RPMI7951 (cell line): ENCODE measurements around the gene TPM2. TPM values are rescaled to one million over a fixed set of nuclear protein-coding genes. Genes with fewer than 3 reads are reported as not detected.
"Not testable (repeated sequence)": the region's sequence is repeated elsewhere in the genome, so short reads cannot be mapped to it uniquely, and the experiment has no call there.

Experiments
- DNase-seq: peaks from one replicate; pipeline ENCODE4 v3.0.0-alpha.2; 2012; ENCODE audit warnings: low read depth
- total RNA-seq: library from RNA; depleted of rRNA; stranded (reverse); fragments of >200 nt; shearing (Covaris generic); gene quantifications from 2 replicates; pipeline ENCODE4 v1.2.3, GENCODE V29; 2014

TPM2 gene
- total RNA-seq, 1 experiment from 2014 or later: 146 TPM

DNA sequence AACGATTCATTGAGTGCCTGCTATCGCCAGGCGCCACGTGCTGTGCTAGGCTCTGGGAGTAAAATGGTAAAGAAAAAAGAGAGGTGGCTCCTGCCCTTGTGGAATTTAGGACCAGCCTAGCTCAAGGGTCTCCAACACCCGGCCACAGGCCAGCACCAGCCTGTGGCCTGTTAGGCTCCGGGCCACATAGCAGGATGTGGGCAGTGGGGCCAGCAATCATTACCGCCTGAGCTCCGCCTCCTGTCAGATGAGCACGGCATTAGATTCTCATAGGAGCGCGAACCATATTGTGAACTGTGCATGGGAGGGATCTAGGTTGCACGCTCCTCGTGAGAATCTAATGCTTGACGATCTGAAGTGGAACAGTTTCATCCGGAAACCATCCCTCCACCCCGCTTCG lies 33.4 kb downstream of the TPM2 start:
- DNase-seq: peak; percentile 47

DNA sequence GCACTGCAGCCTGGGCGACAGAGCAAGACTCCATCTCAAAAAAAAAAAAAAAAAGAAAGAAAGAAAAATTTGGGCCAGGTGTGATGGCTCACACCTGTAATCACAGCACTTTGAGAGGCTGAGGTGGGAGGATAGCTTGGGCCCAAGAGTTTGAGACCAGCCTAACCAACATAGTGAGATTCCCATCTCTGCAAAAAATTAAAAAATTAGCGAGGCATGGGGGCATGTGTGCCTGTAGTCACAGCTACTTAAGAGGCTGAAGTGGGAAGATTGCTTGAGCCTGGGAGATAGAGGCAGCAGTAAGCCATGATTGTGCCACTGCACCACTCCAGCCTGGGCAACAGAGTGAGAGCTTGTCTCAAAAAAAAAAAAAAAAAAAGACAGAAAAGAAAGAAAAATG lies 36.1 kb downstream of the TPM2 start:
- no peak for DNase-seq

DNA sequence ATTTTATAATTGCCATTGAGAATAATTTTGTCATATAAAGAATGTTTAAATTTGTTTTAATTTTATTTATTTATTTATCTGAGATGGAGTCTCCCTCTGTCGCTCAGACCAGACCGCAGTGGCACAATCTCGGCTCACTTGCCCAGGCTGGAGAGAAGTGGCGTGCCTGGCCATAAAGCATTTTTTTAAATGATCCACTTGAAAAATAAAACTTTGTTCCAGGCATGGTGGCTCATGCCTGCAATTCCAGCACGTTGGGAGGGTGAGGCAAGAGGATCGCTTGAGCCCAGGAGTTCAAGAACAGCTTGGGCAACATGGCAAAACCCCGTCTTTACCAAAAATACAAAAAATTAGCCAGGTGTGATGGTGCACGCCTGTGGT lies 36.9 kb downstream of the TPM2 start:
- DNase-seq: no peak

DNA sequence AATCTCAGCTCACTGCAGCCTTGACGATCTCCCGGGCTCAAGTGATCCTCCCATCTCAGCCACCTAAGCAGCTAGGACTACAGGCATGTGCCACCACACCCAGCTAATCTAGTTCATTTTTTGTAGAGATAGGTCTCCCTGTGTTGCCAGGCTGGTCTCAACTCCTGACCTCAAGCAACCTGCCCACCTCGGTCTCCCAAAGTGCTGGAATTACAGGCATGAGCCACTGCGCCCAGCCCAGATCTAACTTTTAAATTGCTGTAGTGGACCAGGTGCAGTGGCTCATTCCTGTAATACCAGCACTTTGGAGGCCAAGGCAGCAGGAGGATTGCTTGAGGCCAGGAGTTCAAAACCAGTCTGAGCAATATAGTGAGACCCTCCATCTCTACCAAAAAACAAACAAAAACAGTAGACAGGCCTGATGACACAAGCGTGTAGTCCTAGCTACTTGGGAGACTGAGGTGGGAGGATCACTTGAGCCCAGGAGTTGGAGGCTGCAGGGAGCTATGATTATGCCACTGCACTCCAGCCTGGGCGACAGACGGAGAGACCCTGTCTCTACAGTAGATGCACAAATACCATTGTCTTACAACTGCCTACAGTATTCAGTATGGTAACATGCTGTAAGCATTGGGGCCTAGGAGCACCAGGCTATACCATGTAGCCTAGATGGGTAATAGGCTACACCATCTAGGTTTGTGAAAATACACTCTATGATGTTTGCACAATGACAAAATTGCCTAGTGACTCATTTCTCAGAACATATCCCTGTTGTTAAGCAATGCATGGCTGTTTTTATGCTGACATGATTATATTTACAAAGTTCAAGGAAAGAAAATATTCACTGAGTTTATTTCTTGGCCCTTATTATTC lies 37.5 kb downstream of the TPM2 start:
- DNase-seq: no peak

DNA sequence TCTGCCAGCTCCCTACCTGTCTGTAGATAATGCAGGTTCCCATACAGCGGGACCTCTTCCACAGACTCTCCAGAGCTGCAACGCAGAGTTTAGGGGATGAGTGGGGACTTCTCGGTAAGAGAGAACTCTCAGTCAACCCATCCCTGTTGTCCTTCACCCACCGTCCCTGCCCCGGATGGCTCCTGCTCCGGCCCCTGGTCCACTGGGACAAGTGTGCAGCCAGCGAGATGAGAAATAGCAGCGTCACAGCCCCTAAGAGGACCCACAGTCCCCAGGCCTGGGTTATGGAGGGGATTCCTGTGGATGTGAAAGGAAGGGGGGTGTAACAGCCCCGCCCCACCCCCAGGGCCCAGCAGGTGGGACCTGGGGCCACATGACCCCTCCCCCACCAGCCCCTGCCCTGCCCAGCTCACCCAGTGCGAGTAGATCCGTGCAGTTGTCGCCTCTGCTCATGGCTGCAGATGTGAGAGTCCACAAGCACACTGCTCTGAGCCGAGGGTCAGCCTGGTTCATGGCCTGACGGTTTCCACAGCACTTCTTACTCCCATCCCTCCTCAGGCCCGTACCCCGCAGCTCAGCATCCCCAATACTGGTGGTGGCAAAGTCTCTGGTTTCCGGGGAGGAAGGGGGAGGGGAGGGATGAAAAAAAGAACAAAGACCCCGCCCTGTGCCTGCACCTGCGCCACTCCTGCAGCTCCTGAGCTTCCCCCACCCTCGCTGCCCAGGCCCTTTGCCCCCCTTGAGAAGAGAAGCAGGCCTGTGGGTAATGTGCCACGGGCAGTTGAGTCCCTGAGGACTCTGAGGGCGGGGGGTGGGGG lies 39.2 kb downstream of the TPM2 start, which contains the start of gene SIT1:
TSS of gene SIT1 (minus strand) at position 591 of the 818 bp plus-strand sequence. CDS start at position 513, 78 bp downstream.
- no peak for DNase-seq

DNA sequence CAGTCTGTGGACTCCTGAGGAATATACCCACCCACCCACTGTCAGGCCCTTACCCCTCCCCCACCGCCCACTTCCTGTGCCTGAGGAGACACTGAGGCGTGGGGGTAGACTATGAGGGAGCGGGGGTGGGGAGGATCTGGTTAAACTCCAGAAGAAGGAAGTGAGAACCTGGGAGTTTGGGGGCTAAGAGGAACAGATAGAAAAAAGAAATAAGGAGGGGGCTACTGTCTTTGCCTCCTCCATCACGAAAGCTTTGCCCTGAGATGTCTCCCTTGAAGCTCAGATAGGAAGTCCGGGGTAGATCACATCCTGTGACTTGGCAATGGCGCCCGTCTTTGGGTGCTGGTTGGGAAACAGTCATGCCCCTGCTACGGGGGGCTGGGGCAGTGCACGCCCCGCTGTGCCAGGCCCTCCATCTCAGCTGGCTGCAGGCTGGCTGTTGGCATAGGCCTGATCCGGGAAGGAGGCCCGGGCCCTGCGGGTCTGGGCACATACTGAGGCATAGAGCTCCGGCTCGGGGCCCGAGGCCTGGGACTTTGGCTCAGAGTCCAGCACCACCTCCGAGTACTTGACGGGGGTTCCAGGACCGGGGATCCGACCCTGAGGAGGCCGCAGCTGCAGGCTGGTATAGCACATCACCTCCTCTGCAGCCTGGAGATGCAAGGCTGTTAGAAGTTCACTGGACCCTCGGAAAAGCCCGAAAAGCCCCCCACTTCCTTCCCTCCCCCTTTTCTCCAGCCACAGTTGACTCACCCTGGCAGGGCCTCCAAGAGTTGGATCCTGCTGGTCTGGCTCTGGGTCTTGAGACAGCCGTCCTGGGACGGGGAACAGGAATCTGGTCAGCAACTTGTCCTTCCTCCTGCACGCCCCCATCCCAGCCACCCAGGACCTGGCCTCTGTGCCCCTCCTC lies 40.0 kb downstream of the TPM2 start:
- no peak for DNase-seq

DNA sequence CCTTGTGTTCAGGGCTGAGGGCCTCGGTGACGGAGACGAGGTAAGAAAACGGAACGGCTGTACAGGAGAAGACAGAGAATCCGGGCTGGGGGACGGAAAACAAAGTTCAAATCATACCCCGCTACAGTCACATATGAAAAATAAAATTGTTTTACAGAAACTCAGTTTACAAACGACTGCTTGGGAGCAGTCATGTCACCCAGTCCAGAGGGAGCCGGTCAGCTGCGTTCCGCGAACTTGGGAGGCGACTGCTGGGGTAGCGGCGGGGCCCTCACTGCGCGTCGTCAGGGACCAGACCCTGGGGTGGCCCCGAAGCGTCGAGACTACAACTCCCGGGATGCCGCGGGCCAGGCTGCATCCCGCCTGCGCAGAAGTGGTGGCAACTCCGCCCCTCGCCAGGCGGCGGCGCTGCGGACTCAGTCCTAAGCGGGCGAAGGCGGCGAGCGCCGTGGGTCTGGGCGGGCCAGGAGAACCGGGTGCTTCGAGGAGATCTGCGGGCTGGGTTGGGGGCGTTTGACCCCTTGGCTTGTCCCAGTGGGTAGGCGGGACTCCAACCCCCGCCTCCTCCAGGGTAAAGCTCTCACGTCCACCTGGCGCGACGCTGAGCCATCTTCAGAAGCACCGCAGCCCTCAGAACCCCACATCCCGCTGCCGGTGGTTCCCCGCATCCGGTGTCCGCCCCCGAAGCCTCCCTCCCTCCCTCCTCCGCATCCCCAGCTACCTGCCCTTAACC lies 43.0 kb downstream of the TPM2 start:
- DNase-seq: peak; percentile 82

DNA sequence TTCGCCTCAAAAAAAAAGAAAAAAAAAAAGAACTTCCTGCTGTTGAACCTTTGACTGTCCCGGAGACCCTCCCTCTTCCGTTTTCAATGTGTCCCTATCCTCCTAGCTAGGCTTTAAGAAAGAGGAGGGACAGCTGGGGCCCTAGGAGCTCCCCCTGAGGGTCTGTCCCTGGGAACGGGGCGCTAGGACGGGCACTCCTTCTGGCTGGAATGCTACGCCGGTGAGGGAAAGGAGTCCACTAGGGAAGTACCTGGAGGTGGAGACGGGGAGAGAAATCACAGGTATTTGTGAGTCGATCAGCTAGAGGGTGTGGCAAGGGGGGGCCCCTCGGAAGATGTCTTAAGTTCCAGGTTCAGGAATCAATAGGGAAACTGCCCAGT lies 43.6 kb downstream of the TPM2 start:
- no peak for DNase-seq

DNA sequence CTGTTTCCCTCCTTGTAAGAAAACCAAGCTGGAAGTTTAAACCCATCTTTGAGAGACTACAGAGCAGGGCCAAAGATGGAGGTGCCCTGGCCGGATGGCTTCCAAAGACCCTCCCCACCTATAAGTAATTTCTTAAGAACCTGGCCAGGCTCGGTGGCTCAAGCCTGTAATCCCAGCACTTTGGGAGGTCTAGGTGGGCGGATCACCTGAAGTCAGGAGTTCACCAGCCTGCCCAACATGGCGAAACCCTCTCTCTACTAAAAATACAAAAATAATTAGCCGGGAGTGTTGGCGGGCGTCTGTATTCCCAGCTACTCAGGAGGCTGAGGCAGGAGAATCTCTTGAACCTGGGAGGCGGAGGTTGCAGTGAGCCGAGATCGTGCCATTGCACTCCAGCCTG lies 44.0 kb downstream of the TPM2 start:
- DNase-seq: not testable (repeated sequence)

DNA sequence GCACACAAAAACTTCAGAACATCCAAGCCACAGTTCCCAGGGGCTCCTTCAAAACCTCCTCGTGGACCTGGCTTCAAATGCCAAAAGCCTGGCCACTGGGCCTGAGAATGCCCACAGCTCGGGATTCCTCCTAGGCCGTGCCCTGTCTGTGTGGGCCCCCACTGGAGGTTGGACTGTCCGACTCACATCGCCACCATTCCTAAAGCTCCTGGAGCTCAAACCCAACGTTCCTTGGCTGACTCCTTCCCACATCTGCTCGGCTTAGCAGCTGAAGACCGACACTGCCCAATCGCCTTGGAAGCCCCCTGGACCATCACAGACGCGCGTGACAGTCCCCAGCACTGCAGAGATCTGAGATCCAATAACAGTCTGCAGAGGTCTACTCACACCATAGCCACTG lies 46.7 kb downstream of the TPM2 start:
- DNase-seq: no peak

DNA sequence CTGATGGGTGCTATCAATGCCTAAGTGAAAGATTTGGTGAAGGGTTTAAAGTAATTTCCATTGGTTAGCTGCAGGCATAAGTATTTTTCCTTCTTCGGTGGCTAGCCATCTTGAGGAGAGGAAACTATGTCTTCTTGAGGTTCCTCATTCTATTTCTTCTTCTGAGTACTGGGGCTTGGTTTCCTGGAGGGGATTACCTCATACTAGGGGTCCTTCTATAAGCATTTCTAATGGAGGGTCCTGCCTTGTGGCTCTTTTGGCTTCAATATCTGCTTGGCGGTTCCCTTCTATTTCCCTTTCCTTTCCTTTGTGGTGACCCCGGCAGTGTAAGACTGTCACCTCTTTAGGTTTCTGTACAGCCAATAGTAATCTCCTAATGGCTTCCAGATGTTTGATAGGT lies 48.2 kb downstream of the TPM2 start:
- DNase-seq: not testable (repeated sequence)

DNA sequence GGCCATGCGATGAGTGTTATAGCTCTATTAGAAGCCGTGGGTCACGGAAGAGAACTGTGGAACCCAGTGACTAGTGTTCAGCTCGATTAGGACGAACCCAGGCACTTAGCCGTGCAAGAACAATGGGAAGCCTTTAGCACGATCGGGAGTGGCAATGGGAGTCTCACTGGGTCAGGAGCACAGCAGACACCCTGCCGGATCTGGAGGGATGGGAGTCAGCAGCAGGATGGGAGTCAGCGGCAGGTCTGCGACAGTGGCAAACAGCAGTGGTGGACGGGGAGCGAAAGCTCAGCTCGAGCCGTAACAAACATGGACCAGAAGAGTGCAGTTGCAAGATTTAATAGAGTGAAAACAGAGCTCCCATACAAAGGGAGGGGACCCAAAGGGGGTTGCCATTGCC lies 49.3 kb downstream of the TPM2 start:
- DNase-seq: not testable (repeated sequence)

DNA sequence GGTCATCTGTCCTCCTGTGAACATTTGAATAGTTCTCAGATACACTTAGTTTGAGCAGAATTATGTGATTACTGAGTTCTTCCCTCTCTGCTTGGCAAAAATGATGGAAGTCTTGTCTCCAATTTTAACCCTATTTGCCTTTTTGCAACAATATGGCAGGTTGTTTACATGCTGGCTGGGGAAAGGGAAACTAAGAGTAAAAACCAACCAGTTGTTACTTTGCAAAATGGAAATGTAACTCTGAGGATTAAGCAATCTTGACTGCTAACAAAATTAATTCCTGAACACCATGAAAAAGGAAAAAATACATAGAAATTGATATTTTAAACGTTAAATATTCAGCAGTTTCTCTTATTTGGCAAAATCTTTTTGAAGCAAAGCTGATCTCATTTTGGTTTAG lies 50.1 kb downstream of the TPM2 start:
- DNase-seq: no peak

DNA sequence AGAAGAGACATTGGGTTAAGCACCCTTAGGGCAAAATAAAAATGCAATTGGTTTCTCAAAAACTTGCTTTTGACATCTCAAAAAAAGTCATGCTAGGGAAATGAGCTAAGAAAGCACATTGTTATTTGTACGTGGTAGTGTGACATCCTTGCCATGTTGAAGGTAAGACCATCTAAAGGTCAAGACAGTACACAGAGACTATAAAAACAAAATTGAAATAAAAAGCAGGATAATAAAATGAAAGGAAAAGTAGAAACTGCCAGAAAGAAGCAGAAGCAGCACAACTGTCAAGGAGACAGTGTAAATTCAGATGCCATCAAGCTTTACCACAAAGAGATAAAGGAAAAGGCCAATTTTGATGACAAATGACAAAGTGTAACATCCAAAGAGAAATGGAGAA lies 50.5 kb downstream of the TPM2 start:
- not testable (repeated sequence) for DNase-seq

DNA sequence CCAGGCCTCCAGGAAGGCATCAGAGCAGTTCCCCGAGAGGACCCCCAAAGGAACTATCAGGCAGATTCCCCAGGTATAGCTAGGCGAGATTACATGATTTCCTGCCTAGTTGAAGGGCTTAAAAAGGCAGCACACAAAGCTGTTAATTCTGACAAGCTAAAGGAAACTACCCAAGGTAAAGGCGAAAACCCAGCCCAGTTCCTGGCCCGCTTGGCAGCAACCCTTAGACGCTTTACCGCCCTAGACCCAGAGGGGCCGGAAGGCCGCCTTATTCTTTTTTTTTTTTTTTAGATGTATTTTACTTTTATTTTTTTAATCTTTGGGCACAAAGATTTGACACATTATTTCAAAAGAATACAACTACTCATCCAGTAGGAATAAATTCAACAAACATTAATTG lies 51.0 kb downstream of the TPM2 start:
- not testable (repeated sequence) for DNase-seq

DNA sequence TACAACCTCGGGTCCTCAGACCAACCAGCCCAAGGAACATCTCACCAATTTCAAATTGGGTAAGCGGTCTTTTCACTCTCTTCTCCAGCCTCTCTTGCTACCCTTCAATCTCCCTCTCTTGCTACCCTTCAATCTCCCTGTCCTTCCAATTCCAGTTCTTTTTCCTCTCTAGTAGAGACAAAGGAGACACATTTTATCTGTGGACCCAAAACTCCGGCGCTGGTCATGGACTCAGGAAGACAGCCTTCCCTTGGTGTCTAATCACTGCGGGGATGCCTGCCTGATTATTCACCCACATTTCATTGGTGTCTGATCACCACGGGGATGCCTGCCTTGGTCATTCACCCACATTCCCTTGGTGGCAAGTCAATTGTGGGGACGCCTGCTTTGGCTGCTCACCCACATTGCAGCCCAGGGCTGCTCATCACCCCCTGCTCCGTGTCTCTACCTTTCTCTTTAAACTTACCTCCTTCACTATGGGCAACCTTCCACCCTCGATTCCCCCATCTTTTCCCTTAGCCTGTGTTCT lies 52.2 kb downstream of the TPM2 start:
- DNase-seq: not testable (repeated sequence)

DNA sequence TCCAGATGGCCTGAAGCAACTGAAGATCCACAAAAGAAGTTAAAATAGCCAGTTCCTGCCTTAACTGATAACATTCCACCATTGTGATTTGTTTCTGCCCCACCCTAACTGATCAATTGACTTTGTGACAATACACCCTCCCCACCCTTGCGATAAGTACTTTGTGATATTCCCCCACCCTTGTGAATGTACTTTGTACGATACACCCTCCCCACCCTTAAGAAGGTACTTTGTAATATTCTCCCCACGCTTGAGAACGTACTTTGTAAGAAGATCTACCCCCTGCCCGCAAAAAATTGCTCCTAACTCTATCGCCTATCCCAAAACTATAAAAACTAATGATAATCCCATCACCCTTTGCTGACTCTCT lies 52.9 kb downstream of the TPM2 start:
- not testable (repeated sequence) for DNase-seq

DNA sequence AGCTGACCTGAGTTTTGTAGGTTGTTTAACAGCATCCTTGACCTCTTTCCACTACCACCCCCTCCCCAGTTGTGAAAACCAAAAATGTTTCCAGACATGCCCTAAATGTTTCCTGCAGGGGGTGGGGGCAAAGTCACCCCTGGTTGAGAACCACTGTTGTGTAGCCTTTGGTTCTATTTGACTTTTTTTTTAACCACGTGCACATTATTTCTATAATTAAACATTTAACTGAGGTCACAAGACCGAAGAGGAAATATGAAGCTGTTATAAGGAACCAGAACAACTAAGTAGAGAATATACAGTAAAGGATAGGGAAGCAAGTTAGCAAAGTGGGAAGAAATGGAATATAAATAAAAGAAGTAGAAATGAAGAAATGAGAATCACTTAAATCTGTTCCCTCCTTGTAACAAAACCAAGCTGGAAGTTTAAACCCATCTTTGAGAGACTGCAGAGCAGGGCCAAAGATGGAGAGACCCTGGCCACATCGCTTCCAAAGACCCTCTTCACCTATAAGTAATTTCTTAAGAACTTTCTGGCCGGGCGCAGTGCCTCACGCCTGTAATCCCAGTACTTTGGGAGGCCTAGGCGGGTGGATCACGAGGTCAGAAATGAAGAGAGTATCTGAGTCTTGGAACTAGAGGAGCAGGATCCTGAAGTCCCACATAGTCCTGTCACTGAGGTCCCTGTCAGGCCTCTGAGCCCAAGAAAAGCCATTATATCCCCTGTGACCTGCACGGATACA lies 53.4 kb downstream of the TPM2 start:
- DNase-seq: no peak

DNA sequence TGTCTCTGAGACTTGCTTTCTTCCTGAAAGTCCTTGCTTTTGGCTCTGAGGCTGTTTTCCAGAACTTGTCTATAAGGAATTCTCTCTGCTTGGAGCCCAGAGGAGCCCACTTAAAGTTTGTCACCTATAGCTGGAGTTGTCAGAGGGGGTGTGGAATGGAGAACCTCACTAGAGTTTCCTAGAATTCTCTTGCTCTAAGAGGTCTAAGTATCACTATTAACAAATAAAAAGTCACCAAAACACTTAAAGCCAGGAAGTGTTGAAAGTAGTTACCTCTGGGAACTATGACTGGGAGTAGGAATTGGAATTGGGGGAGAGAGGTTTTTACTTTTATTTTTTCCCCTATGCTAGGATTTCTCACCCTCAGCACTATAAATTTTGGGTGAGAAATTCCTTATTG lies 54.0 kb downstream of the TPM2 start:
- no peak for DNase-seq
